Stimulated activated CD8-positive, alpha-beta memory T cell treated with anti-CD3 and anti-CD28 coated beads, Interleukin-2, amount 100 ng/mL, for 48 hours (primary cell): ENCODE data around the gene BTNL9.
"Not testable (repeated sequence)": the region's sequence is repeated elsewhere in the genome, so short reads cannot be mapped to it uniquely, and the experiment has no call there.

Source experiments
- DNase-seq, 2 donors: peaks; one replicate each; pipeline ENCODE4 v3.0.0-alpha.2; 2020; ENCODE audit warnings: low read depth in 2 of 2

Gene BTNL9

DNA sequence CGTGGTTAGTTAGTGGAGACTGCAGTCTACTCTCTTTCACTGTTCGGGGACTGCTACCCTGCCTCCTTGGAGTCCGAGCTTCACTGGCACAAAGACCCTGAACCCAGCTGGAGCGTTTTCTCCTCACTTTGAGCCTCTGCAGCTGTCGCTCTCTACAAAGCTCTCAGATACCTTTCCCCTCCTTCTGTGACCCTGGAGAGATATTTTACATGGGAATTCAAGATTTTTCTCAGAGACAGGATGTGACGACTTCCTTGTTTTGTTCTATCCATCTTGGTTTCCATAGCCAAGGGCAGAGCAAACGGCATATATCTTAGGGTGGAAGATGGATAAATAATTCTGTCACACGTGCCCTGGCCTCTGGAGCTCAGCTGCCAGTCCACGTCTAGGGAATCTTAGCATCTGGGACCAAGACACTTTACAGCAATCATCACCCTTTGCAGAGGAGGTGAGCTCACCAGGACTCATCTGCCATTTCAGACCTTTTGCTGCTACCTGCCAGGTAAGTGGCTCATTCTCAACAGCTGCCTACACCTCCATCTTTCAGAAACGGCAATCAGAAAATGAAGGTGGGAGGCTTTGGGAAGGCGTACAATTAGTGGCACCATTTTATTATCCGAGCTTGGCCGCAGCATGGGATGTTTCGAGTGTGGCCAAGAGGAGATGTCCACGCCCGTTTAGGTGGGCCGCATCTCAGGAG is at the start of gene BTNL9:
Gene BTNL9 (plus strand): TSS at position 336 of the 700 bp plus-strand sequence. CDS start 5,224 bp downstream, outside the sequence.
- no peak for DNase-seq

DNA sequence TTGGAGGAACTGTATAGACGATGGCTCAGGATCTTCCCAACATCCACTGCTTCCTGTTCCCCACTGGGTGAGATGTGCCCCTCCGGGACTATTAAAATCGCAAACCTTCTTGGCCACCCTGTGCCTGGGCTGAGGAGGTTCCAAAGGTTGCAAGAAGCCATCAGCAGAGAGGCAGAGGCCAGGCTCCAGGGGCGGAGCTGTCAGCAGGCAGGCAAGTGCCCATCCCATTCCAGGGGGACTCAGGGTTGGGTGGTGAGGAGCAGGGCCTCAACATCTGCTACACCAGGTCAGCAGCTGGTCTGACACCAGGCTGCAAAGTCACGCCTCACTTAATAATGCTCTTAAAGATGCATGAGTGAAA is 49.2 kb upstream of the BTNL9 start:
- no peak for DNase-seq

DNA sequence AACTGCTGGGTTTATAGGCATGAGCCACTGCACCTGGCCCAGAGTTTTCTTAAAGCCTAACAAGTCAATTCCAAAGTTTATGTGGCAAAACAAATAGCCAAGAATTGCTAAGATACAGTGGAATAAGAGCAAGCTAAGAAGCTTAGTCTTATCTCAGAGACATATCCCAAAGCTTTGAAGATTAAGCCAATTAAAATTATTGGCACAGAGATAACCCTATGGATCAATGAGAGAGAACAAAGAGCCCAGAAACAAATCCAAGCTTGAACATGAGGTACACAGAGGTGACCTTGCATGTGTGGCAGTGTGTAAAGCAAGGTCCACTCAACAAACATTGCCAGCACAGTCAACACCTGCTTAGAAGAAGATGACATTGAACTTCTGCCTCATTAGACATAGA is 38.1 kb upstream of the BTNL9 start:
- no peak for DNase-seq

DNA sequence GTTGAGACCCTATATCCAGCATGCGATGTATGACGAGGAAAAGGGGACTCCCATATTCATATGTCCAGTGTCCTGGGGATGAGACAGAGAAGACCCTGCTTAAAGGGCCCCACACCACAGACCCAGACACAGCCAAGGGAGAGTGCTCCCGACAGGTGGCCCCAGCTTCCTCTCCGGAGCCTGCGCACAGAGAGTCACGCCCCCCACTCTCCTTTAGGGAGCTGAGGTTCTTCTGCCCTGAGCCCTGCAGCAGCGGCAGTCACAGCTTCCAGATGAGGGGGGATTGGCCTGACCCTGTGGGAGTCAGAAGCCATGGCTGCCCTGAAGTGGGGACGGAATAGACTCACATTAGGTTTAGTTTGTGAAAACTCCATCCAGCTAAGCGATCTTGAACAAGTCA is 34.3 kb upstream of the BTNL9 start:
- DNase-seq = no peak

DNA sequence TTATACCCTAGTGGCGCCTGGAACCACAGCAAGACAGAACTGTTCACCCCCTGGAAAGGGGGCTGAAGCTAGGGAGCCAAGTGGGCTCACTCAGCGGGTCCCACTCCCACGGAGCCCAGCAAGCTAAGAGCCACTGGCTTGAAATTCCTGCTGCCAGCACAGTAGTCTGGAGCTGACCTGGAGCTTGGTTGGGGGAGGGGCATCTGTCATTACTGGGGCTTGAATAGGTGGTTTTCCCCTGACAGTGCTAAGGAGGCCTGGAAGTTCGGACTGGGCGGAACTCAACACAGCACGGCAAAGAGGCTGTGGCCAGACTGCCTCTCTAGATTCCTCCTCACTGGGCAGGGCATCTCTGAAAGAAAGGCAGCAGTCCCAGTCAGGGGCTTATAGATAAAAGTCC is 31.9 kb upstream of the BTNL9 start:
- DNase-seq = no peak

DNA sequence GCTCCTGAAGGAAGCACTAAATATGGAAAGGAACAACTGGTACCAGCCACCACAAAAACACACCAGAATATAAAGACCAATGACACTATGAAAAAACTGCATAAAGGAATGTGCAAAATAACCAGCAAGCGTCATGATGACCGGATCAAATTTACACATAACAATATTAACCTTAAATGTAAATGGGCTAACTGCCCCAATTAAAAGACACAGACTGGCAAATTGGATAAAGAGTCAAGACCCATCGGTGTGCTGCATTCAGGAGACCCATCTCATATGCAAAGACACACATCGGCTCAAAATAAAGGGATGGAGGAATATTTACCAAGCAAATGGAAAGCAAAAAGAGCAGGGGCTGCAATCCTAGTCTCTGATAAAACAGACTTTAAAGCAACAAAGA is 30.0 kb upstream of the BTNL9 start:
- DNase-seq = not testable (repeated sequence)

DNA sequence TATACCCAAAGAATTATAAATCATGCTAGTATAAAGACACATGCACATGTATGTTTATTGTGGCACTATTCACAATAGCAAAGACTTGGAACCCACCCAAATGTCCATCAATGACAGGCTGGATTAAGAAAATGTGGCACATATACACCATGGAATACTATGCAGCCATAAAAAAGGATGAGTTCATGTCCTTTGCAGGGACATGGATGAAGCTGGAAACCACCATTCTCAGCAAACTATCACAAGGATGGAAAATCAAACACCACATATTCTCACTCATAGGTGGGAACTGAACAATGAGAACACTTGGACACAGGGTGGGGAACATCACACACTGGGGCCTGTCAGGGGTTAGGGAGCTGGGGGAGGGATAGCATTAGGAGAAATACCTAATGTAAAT is 25.4 kb upstream of the BTNL9 start:
- not testable (repeated sequence) for DNase-seq

DNA sequence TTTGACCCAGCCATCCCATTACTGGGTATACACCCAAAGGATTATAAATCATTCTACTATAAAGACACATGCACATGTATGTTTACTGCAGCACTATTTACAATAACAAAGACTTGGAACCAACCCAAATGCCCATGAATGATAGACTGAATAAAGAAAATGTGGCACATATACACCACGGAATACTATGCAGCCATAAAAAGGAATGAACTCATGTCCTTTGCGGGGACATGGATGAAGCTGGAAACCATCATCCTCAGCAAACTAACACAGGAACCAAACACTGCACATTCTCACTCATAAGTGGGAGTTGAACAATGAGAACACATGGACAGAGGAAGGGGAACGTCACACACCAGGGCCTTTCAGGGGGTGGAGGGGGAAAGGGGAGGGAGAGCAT is 22.6 kb upstream of the BTNL9 start:
- not testable (repeated sequence) for DNase-seq

DNA sequence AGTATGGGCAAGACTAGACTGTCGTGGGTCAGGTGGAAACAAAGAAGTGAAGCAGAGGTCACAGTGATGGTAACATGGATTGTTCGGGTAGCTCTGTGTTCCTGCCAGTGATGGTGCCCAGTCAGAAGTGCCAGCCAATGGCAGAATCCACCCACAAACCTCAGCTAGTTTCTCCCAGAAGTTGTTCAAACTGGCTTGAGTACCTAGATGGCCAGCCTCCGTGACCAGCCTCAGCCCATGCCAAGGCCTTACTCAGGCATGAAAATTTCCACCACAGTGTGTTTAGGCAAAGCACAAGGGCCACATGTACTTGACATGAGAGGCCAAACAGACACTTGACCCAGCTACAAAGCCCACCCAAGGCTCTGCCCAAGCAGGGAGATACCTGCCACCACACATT is 19.4 kb upstream of the BTNL9 start:
- DNase-seq = no peak

DNA sequence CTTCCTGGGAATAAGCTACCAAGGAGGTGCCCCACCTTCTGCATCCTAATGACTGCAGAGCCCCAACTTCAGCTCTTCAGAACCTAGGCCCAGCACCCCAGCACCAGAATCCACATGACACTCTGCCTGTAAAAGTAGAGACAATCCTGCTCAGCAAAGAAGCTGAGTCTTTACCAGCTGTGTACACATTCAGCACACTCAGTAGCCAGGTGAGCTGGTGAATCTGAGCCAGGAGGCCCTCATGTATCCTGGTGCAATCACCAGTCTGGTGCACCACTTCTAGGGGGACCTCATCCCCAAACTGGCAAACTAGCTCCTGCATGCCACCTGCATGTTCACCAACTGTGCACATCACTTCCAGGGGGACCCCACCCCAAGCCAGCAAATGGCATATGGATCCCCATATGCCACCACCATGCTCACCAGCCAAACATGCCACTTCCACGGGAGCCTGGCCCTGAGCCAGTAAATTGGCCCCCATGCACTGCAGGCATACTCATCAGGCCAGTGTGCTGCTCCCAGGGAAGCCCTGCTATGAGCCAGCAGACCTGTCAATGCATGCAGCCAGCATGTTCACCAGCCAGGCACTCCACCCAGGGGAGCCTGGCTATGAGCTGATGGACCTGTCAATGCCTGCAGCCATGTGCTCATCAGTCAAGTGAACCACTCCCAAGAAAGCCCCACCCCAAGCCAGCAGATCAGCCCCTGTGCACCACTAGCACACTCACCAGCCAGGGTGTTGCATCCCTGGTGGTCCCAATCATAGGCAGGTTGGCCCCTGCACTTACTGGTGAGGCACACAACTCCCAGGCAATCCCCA is 15.6 kb upstream of the BTNL9 start:
- DNase-seq = no peak

DNA sequence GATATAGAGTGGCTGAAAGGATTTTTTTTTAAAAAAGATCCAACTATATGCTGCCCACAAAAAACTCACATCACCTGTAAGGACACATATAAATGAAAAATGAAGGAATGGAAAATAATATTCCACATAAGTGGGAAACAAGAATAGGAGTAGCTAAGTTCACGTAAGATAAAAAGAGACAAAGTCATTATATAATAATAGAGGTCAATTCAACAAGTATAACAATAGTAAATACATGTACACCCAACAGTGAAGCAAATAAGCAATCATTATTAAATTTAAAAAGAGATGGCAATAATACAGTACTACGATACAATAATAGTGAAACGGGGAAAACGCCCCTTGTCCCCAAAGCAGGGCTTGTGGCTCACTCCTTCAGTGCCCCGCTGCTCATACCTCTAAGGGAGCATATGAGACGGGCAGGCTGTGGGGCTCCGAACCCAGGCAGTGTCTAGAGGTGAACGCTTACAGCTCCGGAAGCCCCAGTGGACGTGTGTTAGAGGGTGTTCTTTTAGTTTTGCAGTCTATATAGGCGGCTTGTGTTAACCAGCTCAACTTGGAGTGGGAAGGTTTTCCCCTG is 12.5 kb upstream of the BTNL9 start:
- DNase-seq = no peak

DNA sequence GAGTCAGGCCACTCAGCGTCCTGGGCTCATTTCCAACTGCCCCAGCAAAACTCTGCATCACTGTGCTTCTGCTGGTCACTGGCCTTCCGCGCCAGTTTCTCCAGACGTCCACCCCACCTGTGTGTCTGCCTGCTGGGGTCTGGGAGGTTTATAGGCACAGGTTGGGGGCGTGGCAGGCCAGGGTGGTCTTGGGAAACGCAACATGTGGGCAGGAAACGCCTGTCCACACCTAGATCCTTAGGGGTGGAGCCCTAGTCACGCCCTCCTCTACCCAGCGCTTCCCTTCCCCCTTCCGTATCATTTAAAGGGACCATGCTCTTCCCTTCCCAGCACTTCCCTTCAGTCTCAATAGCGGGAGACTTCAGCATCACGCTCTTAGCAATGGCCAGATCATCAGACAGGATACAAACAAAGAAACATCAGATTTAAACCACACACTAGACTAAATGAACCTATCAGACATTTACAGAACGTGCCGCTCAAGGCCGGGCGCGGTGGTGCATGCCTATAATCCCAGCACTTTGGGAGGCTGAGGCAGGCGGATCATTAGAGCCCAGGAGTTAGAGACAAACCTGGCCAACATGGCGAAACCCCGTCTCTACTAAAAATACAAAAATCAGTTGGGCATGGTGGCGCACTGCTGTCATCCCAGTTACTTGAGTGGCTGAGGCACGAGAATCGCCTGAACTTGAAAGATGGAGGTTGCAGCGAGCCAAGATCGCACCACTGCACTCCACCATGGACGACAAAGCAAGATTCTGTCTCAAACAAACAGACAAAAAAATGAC is 11.8 kb upstream of the BTNL9 start:
- no peak for DNase-seq

DNA sequence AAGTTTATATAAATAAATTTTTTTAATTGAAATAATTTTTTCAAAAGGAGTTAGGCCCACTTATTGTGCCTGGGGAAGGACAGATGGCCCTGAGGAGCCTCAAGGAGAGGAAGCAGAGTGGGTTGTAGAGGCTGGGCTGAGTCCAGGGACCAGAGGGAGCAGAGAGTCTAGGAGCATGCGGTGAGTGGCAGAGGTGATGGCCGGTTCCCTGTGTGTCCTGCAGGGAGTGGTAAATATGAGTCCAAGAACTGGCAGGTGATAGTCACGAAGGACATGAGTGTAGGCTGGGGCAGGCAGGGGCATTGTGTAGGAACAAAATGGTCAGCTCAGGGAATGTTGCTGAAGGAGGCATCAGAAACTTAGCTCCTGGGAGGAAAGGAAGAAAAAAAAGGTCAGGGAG is 8.3 kb upstream of the BTNL9 start:
- DNase-seq = no peak

DNA sequence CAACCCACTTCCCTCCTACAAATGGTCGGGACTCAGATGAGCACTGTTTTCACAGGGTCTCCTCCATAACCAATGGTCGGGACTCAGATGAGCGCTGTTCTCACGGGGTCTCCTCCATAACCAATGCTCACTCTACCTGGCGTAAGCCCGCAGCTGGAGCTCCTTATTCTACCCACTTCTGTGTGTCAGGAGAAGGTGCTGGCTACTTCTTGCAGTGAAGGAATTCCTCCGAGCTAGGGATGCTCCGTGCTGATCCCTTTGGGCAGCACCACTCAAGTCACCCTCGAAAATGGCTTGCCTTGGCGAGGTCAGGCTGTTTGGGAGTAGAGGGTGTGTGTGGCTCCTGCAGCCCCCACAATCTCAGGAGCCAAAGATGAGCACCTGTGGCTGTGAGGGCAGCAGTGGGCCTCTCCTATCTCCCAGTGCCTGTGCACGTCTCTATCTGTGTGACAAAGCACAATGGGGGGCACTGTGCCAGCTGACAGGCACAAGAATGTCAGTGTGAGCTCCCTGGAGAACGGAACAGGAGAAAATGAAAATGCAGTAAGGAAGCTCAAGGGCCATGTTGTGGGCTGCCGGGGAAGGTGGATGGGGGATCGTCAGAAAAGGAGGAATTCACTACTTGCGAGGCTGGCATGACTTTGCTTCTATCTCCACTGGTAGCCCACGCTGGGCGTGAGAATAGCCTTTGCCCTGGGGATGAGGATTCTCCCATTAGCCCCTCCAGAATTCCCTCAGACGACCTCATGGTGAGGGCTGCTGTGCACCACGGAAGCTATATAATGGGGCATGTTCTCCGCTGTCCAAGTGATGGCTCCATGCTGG is 3.9 kb upstream of the BTNL9 start:
- DNase-seq = no peak

DNA sequence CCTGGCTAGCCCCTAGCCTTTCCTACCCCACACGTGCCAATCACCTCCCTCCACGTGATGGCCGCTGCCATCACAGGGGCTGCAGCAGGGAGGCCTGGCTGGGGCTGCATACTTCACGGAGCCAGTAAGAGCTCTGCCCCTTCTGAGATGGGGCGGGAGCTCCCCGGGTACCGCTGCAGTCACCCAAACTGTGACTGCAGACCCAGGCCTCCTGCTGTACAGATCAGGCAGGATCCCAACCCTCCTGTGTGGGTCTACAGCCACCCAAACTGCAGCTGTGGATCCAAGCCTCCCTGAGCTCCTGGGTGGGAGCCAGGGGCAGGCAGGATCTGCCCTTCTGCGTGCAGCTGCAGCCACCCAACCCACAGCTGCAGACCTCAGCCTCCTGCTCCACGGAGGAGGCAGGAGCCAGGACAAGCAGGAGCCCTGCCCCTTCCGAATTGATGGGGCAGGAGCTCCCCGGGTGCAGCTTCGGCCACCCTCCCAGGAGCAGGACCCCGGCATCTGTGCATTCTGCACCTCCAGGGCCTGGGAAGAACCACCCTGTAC is 3.2 kb upstream of the BTNL9 start:
- DNase-seq = no peak

DNA sequence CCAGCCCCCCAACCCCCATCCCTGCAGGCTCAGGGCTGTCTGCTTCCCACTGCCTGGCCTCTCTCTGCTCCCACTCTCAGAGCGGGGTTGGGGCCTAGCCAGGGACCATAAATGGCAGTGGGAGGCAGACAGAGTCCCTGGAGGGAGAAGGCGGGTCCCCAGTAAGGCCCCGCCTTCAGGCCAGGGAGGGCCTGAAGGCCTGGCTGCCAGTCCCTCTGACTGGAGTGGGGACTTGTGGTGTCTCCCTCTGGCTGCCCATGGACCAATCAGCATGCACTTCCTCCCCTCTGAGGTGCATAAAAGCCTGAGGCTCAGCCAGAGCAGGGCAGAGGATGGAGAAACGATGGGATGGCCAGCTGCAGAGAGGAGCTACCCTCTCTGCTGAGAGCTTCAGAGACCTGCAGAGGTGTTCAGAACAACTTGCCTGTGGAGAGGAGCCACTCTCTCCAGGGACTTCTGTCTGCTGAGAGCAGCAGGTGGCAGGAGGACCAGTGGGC is 2.7 kb upstream of the BTNL9 start:
- no peak for DNase-seq

DNA sequence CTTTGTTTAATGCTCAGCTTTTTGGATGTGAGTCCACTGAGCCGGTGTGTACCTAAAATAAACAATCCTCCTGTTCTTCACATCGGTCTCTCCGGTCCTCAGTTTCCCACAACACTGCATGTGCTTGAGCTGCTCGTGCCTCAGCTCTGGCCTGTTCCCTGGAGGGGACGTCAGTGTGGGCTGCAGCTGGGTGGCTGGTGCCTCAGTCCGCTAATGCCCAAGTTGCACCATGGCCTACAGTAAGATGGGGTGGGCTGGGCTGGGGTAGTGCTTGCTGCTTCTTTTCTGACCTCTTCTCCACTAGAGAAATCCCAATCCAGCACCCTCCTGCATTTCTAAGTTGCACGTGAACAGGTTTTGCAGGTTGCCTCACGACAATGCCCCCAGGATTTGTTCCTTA is 595 bp upstream of the BTNL9 start:
- DNase-seq = no peak

DNA sequence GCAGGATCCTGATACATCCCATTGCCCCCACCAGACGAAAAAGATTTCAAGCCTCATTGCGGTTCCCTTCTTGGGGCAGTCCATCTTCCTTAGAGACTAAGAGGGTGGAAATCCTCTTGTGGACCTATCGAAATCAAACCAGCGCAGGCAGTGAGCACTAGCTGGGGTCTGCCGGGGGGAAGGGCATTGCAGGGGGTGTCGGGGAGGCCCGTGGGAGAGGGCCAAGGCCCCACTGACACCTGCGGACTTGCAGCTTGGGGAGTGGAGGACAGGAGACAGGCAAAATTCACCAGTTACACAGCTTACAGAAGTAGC is 522 bp downstream of the BTNL9 start:
- no peak for DNase-seq

DNA sequence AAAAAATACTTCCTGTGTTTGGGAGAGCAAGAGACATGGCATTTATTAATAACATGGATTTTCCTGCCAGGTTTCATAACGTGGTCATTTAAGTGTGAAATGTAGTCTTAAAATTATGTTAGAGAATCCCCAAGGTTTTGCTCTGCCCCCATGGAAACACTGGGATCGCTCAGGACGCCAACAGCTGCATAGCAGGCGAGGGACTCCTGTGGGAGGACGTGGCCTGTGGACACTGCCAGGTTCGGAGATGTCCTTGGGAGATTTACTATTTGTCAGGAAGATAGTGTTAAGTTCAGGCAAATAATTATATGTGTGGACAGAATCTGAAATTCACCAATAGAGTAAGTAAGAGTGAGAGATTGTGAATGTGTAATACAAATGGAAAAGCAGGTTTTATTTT is 977 bp downstream of the BTNL9 start:
- DNase-seq = no peak

DNA sequence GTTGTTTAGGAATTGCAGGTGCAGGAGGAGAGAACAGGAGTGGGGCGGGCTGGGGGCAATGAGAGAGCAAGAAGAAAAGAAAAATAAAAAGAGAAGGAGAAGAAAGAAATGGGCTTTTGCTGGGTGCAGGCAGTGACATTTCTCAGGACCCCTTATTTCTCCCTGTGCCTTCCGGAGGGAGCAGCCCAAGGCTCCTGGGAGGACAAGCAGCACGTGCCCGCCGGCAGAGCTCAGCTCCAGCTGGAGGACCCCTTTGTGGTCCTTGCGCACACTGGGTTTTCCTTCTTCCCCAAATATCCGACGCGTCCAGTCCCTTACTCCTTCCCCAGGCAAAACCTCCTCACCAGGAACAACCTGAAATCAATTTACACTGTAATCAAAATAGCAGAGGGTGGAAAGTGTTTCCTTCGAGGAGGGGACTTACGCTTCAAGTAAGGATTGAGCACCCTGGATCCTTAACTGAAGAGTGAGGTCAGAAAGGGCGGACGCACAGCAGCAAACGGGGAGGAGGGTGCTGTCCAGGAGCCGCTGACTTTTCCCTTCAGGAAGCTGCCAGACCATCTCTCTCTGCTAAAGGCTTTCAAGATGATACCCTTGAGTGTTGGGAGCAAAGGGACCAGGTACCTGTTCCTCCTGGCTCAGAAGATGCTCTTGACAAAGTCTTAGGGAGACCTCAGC is 2.1 kb downstream of the BTNL9 start:
- DNase-seq = no peak

DNA sequence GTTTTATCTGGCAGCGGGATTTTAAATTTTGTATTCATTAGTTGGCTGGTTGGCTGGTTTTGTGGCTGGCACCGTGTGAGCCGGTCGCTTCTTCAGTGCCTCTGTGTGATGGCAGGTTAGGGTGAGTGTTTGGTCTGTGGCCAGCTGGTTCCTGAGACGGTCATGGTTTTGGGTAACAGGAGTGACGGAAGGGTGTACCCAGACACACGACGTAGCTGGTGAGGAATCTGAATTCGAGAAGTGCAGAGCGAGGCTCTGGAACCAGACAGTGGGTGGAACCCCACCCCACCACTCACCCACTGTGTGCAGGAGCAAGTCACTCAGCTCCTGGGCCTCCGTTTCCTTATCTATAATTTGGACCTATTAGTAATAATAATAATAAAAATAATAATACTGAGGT is 2.7 kb downstream of the BTNL9 start:
- DNase-seq = no peak
